AG10803 (cell line): ENCODE measurements around the gene GPX4.

Experiments used
- DNase-seq: peaks from one replicate; pipeline ENCODE4 v3.0.0; 2010; ENCODE audit warnings: low read depth
- H3K4me3 ChIP-seq: 2 replicates; pipeline ENCODE4 v1.5.1; 2011; ENCODE audit warnings: mild to moderate bottlenecking, low read length, control low read depth
- TF ChIP-seq, protein P1 (sequence below): conservative IDR thresholded peaks from 2 replicates; pipeline ENCODE4 v1.5.1; 2011; ENCODE audit warnings: mild to moderate bottlenecking, low read length, control low read depth, inconsistent platforms

Gene GPX4

DNA sequence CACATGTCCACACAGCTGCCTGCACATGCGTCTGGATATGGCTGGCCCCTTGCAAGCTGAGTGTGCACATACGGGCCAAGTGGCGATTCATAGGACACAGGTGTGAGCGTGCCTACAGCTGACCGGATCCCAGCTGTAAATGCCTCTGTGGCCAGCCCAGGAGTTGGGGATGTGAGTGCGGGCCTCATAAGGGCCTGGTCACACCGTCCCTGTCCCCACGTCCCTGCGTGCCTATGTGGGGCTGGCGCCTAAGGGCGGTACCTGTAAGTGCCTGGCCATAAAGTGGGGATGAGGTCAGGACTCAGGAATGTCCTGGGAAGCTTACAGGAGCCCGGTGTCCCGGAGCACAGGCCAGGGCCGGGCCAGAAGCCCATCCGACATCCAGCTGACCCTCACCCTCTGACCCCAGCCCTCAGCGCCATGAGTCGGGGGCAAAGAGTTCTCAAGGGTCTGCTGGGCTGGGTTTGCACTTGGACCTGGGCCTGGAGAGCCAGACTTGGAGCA lies 38.1 kb upstream of the GPX4 start:
- no peak for DNase-seq
- no peak overlapping the region for H3K4me3 ChIP-seq
- TF ChIP-seq, protein P1, sequence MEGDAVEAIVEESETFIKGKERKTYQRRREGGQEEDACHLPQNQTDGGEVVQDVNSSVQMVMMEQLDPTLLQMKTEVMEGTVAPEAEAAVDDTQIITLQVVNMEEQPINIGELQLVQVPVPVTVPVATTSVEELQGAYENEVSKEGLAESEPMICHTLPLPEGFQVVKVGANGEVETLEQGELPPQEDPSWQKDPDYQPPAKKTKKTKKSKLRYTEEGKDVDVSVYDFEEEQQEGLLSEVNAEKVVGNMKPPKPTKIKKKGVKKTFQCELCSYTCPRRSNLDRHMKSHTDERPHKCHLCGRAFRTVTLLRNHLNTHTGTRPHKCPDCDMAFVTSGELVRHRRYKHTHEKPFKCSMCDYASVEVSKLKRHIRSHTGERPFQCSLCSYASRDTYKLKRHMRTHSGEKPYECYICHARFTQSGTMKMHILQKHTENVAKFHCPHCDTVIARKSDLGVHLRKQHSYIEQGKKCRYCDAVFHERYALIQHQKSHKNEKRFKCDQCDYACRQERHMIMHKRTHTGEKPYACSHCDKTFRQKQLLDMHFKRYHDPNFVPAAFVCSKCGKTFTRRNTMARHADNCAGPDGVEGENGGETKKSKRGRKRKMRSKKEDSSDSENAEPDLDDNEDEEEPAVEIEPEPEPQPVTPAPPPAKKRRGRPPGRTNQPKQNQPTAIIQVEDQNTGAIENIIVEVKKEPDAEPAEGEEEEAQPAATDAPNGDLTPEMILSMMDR: no peak

DNA sequence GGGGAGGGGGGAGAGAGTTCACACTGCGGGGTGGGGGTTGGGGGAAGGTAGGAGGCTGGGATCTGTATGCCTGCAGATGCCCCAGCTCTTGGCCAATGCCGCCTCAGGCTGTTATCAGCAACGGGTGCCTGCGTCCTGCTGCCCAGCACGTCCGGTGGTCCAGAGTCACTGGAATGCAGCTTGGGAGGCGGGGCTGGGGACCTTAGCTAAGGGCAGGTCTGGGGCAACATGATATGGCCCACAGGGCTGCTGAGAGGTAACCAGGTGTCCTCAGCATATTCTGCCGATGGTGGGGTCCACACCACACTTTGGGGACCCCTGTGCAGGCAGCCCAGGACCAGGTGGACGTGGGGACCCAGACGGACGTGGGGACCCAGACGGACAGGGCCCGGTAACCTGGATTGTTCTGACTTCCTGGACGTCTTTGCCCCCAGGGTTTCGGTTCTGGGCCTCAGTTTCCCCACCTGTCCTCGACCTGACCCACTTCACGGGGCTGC lies 37.5 kb upstream of the GPX4 start:
- no peak for DNase-seq
- TF ChIP-seq, protein P1: no peak
- no peak overlapping the region for H3K4me3 ChIP-seq

DNA sequence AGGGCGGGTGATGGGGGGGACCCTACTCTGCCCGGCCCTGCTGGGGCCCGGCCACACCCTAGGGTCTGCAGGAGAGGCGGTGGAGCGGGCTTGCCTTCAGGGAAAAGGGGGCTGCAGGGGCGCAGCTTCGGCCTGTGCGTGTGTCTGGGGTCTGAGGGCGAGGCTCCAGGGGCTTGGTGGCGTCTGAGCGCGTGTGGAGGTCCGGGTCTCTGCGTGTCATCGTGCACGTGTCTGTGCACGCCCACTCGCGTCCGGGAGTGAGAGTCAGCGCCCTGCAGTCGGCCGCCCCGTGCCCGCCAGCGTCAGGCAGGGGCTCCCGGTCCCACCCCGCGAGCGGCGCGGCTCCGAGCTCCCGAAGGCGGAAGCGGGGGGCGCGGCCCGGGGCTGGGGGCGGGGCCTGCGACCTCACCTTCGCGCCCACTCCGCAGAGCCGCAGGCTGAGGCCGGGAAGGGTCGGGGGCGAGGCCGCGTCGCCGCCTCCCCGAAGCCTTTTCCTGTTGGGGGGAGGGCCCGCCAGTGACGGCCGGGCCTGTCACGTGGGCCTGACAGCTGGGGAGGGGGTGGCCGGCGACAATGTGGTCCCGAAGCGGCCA lies 37.0 kb upstream of the GPX4 start, which contains the start of gene ARHGAP45:
Gene ARHGAP45, plus strand, starts transcription at position 420 of the 593 bp plus-strand sequence. CDS start 239 bp downstream, outside the sequence.
- H3K4me3 ChIP-seq: no peak within 1 kb of the TSS
- DNase-seq: no peak
- TF ChIP-seq, protein P1: no peak

DNA sequence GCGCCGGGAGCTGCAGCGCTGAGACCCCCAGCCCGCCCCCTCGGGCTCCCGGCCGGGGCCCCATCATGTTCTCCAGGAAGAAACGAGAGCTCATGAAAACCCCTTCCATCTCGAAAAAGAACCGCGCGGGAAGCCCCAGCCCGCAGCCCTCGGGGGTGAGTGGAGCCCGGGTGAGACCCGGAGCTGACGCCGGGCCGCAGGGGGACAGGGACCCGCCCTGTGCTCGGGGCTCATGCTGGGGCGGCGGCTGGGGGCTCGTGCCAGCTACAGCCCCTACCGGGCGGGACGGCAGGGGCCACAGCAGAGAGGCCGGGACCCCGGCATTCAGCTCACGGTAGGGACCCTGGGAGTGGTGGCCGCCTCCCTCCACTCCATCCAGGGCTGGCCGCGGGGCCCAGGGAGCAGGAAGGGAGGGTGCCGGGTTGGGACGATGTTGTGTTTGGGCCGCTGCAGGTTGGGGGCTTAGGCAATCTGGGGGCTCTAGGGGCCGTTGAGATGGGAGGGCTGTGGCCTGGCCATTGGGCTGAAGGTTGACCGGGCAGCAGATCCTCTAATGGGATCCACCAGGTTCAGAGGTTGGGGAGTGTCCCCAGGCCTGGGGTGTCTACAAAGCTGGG lies 36.3 kb upstream of the GPX4 start:
- no peak for DNase-seq
- TF ChIP-seq, protein P1: no peak
- no peak overlapping the region for H3K4me3 ChIP-seq

DNA sequence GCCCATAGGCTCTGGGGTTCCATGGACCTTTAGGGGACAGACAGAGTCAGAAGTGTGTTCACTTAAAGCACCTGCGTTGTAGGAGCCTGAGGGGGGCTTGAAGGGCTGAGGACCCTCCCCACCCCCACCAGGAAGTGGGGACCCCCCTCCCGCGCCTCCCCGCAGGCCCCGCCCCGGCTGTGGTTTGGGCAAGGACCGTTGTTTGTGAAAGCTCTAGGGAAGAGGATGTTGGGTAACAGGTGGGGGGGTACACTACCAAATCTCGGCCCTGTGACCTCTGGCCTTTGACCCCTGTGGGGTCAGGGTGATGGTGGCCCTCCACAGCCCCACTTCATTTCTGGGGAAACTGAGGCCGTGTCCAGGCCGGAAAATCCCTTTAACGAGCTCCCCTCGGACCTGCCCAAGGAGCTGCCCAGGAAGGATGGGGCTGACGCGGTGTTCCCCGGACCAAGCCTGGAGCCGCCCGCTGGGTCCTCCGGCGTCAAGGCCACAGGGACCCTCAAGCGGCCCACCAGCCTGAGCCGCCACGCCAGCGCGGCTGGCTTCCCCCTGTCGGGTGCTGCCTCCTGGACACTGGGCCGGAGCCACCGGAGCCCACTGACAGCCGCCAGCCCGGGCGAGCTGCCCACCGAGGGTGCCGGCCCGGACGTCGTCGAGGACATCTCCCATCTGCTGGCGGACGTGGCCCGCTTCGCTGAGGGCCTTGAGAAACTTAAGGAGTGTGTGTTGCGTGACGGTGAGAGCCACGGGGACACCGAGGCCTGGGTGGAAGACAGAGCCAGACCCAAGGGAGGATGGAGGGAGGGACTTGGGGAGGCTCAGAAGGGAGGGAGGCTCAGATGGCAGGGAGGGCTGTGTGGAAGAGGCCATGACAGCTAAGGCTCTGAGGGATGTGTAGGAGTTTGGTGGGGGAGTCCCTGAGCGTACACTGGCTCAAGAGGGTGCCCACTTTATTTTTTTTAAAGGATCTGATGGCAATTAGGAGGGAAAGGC lies 35.5 kb upstream of the GPX4 start:
- TF ChIP-seq, protein P1: no peak
- DNase-seq: no peak
- H3K4me3 ChIP-seq: no peak overlapping the region

DNA sequence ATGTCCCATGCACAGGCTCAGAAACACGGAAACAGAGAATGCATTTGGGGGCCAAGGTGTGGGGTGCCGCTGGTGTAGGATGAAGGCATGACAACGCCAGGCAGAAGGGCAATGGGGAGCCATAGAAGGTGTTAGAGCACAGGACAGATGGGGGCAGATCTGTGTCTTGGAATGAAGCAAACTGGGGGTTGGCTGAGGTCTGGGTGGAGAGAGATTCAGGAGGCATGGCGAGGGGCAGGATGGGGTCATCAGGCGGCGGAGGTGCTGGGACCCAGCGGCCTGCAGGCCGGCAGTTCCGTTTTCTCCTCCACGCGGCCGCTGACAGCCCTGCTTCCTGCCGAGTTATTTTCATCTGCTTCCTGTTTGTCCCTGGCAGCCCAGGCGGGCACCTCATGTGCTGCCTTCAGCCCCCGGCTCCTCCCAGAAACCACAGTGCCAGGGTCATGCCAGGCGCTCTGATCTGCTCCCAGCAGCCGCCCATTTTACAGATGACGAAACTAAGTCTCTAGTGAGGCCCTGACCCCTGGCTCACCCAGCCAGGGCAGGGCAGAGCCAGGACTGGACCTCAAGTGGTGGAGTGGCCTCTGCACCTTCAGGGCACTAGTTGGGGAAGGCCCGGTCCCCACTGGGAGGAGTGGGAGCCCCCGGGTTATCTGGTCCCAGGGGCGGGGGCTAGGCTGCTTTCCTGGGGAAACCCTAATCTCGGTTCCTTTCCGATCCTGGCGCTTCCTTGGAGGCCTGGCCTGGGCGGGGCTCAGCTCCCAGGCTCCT lies 34.6 kb upstream of the GPX4 start:
- DNase-seq: no peak
- TF ChIP-seq, protein P1: no peak
- H3K4me3 ChIP-seq: no peak overlapping the region
